ENCODE data around the gene PRODH2.

Gene PRODH2

GRCh38 chr19:35750167-35750566 is 62.5 kb downstream of the PRODH2 start:
- DNase-seq (ENCODE audit: low read depth): no peak
- H3K4me3 ChIP-seq (ENCODE audit: low read depth, low read length): no peak overlapping the region
